Measurements from ENCODE around the gene RLBP1. TPM values are rescaled to one million over a fixed set of nuclear protein-coding genes. Genes with fewer than 3 reads are reported as not detected.

RLBP1 gene
- total and polyA plus RNA-seq, 12 donors = not detected

GRCh38 chr15:89211678-89212170, 9.7 kb downstream of the RLBP1 start:
- Histone ChIP-seq H3K36me3 (no peaks in the 10 kb centered on the region), H3K27me3 (no peaks in the 10 kb centered on the region), H3K4me3 (no peak overlapping the region), H3K27ac (no peak overlapping the region), H3K4me1 (peaks cover 0 to 6% (median 5%) of the 10 kb centered on the region in 9 donors), H3K9me3 (no peaks in the 10 kb centered on the region)
- intact Hi-C loops (cut with DNase I) = loop anchor here in 3 of 10 donors (10.0 kb wide), 2 partner anchors 83 to 93 kb away; no protein-coding TSS in a partner anchor
- DNase-seq = no peak
- ATAC-seq = no peak
- TF ChIP-seq CTCF (IDR thresholded peaks at IDR 0.05) = no peak
- WGBS, 2 donors = 80 to 93% methylated on average over 5 of the region's 5 CpGs

GRCh38 chr15:89209057-89209456, 12.3 kb downstream of the RLBP1 start:
- DNase-seq (no peak), ATAC-seq (no peak)
- no peaks in the 10 kb centered on the region for H3K9me3 ChIP-seq
- intact Hi-C loops (cut with DNase I) = loop anchor here in 7 of 10 donors (5.0 to 10.0 kb wide), 7 partner anchors 33 to 226 kb away; partner anchors contain the start of gene FANCI (in 1 of the 7)
- no peak for TF ChIP-seq CTCF (IDR thresholded peaks at IDR 0.05)
- no peaks in the 10 kb centered on the region for H3K27me3 ChIP-seq
- 94 to 98% methylated on average over 1 of the region's 1 CpG for WGBS, 2 donors
- no peak overlapping the region for H3K27ac ChIP-seq
- no peak overlapping the region for H3K4me3 ChIP-seq
- H3K36me3 ChIP-seq = no peaks in the 10 kb centered on the region
- H3K4me1 ChIP-seq = peaks cover 0 to 8% (median 7%) of the 10 kb centered on the region in 9 donors

GRCh38 chr15:89208256-89208655, 13.1 kb downstream of the RLBP1 start:
- Histone ChIP-seq H3K27ac (no peak overlapping the region), H3K9me3 (no peaks in the 10 kb centered on the region), H3K4me3 (no peak overlapping the region), H3K36me3 (no peaks in the 10 kb centered on the region), H3K4me1 (peaks cover 0 to 8% (median 7%) of the 10 kb centered on the region in 9 donors), H3K27me3 (no peaks in the 10 kb centered on the region)
- intact Hi-C loops (cut with DNase I) = loop anchor here in 7 of 10 donors (5.0 to 10.0 kb wide), 7 partner anchors 34 to 227 kb away; partner anchors contain the start of gene FANCI (in 1 of the 7)
- no peak for ATAC-seq
- no peak for DNase-seq
- no peak for TF ChIP-seq CTCF (IDR thresholded peaks at IDR 0.05)

- no peaks in the 10 kb centered on the region for H3K27me3 ChIP-seq
- H3K36me3 ChIP-seq = peaks cover 0 to 4% (median 0%) of the 10 kb centered on the region in 9 donors
- peak overlapping the region in 4 of 10 donors; percentile 5 to 25 (median 18) for H3K4me3 ChIP-seq
- peak; percentile 92 to 99 (median 98) for TF ChIP-seq CTCF (IDR thresholded peaks at IDR 0.05)
- DNase-seq (peak; percentile 63 to 75), ATAC-seq (peak; percentile 52 to 92 (median 82))
- no peaks in the 10 kb centered on the region for H3K9me3 ChIP-seq
- intact Hi-C loops (cut with DNase I) = loop anchor here in 8 of 10 donors (2.0 to 10.0 kb wide), 8 partner anchors 35 to 228 kb away; partner anchors contain the start of gene FANCI (in 1 of the 8)
- 1 to 2% methylated on average over 14 of the region's 14 CpGs for WGBS, 2 donors
- H3K4me1 ChIP-seq = peaks cover 0 to 8% (median 7%) of the 10 kb centered on the region in 9 donors
- H3K27ac ChIP-seq = no peak overlapping the region
These were observed 14.5 kb downstream of the RLBP1 start for GRCh38 chr15:89206908-89207331.

All from heart right ventricle (tissue), 16 donors.